HG03175 (cell line): ENCODE measurements around the gene VSTM2L.
A peak's percentile ranks its signal among the peaks of the same experiment; 100 is the strongest.

Experiments used
- ATAC-seq: cut with Tn5 transposase; IDR thresholded peaks from one replicate; pipeline ENCODE4 v1.9.1; 2021; ENCODE audit warnings: mild to moderate bottlenecking, moderate library complexity; ENCODE audit not compliant: unreplicated experiment

VSTM2L gene

GRCh38 chr20:37917461-37917860 is 14.5 kb downstream of the VSTM2L start:
- no peak for ATAC-seq

DNA sequence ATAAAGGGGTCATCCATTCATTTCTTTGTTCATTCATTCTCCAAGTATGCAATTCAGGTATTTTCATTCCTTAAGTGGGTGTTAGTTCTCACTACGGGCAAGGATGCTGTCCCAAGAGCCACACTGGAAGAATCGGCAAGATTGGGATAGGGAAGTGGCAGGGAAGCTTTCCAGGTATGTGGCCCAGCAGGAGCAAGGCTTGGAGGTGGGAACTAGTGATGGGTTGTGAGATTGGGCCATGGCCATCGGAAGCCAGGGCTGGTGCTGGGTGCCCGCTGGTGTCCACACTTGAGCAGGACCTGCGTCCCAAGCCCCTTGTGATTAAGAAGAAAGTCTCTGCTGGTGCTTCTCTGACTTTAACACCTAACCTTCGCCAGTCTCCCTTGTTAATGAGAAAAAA is 15.1 kb downstream of the VSTM2L start:
- no peak for ATAC-seq

DNA sequence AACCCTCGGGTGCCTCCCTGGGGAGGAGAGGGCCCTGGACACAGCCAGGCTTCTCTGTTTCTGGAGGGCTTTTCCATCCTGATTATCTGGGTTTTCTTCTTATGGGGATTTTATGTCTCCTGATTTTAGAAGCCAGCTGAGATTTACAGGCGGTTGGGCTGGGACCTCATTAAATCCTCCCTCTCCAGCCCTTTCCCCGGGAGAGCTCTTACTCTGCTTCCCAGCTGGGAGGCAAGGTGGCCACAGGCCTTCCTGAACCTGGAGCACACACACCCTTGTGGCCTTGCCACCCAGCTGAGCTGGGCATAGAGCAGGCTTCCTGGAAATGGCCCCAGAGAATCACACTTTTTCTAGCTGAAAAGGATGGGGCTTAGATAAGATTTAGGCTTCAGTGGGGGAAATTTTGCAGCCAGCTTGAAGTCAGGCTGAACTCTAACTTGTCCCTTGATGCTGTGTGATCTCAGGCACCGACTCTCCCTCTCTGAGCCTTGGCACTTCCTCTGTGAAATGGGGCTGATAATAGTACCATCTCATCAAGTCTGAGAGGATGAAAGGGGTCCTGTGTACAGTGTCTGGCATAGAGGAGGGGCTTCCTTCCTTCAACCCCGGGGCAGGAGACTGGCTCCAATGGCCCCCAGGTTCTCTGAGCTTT is 16.6 kb downstream of the VSTM2L start:
- no peak for ATAC-seq

GRCh38 chr20:37920270-37920669 is 17.3 kb downstream of the VSTM2L start:
- no peak for ATAC-seq

- ATAC-seq: no peak
Measured at GRCh38 chr20:37920679-37921322, 17.9 kb downstream of the VSTM2L start.

DNA sequence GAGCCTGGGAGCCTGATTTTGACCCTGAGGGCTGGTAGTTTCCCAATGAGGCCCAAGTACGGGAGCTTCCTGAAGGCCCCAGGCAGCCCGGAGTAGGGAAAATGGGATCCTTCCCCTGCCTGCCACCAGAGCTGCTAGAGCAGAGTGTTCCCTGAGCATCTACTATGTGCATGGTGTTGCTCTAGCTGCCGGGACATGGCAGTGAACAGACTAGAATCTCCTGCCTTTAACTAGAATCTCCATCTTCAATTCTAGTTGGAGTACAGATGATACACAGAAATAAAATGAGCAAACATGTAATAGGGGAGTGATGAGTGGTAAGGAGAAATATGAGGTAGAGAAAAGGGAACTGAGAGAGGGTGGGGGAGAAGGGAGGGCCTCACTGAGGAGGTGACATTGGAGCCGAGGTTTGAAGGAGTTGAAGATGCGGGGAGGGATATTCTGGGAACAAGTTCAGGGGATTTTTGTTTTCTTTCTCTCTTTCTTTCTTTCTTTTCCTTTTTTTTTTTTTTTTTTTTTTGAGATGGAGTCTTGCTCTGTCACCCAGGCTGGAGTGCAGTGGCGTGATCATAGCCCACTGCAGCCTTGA is 18.5 kb downstream of the VSTM2L start:
- ATAC-seq: peak; percentile 76

- ATAC-seq: peak; percentile 59
Measured at GRCh38 chr20:37922016-37922415, 19.1 kb downstream of the VSTM2L start.

GRCh38 chr20:37925265-37926165 is 22.6 kb downstream of the VSTM2L start:
- ATAC-seq: no peak

- ATAC-seq: no peak
Measured at GRCh38 chr20:37926612-37927011, 23.7 kb downstream of the VSTM2L start.

GRCh38 chr20:37927410-37928095 is 24.6 kb downstream of the VSTM2L start:
- no peak for ATAC-seq

GRCh38 chr20:37928996-37929682 is 26.2 kb downstream of the VSTM2L start:
- ATAC-seq: no peak

GRCh38 chr20:37929683-37930014 is 26.7 kb downstream of the VSTM2L start:
- no peak for ATAC-seq

GRCh38 chr20:37931153-37931922 is 28.4 kb downstream of the VSTM2L start:
- ATAC-seq: no peak

- ATAC-seq: no peak
Measured at GRCh38 chr20:37932074-37932473, 29.1 kb downstream of the VSTM2L start.

DNA sequence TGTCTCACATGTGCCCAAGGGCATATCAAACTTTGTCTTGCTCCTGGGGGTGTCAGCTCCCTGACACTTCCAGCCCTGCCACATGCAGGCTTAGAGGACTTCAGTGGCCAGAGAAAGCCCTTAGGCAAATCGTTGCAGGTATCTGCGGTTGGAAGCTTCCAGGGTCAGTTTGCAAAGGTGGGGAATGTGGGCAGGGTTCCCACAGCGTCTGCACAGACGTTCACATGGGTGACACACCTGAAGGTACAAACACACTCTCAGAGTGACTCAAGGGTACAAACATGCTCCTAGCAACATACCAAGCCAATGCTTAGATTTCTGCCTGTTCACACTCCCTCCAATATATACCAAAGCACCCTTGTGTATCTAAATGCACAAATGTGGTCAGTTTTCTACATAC is 30.0 kb downstream of the VSTM2L start:
- ATAC-seq: no peak

- ATAC-seq: no peak
Measured at GRCh38 chr20:37933786-37934633, 31.1 kb downstream of the VSTM2L start.

GRCh38 chr20:37934634-37935375 is 31.9 kb downstream of the VSTM2L start:
- ATAC-seq: no peak

- ATAC-seq: no peak
Measured at GRCh38 chr20:37935435-37935834, 32.5 kb downstream of the VSTM2L start.
